ENCODE measurements around the gene STK24.

Gene STK24

DNA sequence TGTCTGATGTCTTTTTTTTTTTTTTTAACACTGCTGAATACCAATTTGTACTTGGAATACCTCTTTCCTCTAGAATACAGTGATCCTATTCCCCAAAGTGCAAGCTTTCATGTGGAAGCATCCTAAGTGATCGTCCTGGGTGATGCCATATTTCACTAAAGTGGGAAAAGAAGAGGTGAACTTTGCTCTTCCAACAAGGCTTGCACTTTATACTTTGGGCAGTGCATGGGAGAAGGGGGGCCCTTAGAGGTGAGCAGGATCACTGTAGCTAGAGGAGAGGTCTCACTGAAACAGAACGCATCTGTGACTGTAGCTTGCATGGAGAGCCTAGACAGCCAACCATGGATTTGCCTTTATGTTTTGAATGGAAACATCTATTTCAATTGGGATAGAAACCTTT is 173.8 kb downstream of the STK24 start:
- TF ChIP-seq TOX (CRISPR knock-in tag; IDR thresholded peaks at IDR 0.05; ENCODE audit: borderline replicate concordance), result no peak
- no peak for TF ChIP-seq ARNTL (CRISPR knock-in tag; IDR thresholded peaks at IDR 0.05; ENCODE audit: borderline replicate concordance, low read depth)
- TF ChIP-seq, protein P1, sequence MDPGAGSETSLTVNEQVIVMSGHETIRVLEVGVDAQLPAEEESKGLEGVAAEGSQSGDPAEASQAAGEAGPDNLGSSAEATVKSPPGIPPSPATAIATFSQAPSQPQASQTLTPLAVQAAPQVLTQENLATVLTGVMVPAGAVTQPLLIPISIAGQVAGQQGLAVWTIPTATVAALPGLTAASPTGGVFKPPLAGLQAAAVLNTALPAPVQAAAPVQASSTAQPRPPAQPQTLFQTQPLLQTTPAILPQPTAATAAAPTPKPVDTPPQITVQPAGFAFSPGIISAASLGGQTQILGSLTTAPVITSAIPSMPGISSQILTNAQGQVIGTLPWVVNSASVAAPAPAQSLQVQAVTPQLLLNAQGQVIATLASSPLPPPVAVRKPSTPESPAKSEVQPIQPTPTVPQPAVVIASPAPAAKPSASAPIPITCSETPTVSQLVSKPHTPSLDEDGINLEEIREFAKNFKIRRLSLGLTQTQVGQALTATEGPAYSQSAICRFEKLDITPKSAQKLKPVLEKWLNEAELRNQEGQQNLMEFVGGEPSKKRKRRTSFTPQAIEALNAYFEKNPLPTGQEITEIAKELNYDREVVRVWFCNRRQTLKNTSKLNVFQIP (CRISPR knock-in tag; IDR thresholded peaks at IDR 0.05; ENCODE audit: borderline replicate concordance, low read depth), result no peak
- no peak for TF ChIP-seq ZC3H10 (CRISPR knock-in tag; IDR thresholded peaks at IDR 0.05)
- no peak for TF ChIP-seq TCF4 (CRISPR knock-in tag; IDR thresholded peaks at IDR 0.05; ENCODE audit: borderline replicate concordance)
- TF ChIP-seq CSDC2 (CRISPR knock-in tag; IDR thresholded peaks at IDR 0.05), result no peak
- TF ChIP-seq ISL1 (CRISPR knock-in tag; IDR thresholded peaks at IDR 0.05), result no peak
- TF ChIP-seq, protein P2, sequence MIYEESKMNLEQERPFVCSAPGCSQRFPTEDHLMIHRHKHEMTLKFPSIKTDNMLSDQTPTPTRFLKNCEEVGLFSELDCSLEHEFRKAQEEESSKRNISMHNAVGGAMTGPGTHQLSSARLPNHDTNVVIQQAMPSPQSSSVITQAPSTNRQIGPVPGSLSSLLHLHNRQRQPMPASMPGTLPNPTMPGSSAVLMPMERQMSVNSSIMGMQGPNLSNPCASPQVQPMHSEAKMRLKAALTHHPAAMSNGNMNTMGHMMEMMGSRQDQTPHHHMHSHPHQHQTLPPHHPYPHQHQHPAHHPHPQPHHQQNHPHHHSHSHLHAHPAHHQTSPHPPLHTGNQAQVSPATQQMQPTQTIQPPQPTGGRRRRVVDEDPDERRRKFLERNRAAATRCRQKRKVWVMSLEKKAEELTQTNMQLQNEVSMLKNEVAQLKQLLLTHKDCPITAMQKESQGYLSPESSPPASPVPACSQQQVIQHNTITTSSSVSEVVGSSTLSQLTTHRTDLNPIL (CRISPR knock-in tag; IDR thresholded peaks at IDR 0.05; ENCODE audit: low read depth), result no peak
- TF ChIP-seq ESRRG (CRISPR knock-in tag; IDR thresholded peaks at IDR 0.05), result no peak
- no peak for TF ChIP-seq ZNF565 (CRISPR knock-in tag; conservative IDR thresholded peaks at IDR 0.05; ENCODE audit: low read depth)
- TF ChIP-seq GLIS3 (CRISPR knock-in tag; IDR thresholded peaks at IDR 0.05), result no peak
- TF ChIP-seq, protein P3, sequence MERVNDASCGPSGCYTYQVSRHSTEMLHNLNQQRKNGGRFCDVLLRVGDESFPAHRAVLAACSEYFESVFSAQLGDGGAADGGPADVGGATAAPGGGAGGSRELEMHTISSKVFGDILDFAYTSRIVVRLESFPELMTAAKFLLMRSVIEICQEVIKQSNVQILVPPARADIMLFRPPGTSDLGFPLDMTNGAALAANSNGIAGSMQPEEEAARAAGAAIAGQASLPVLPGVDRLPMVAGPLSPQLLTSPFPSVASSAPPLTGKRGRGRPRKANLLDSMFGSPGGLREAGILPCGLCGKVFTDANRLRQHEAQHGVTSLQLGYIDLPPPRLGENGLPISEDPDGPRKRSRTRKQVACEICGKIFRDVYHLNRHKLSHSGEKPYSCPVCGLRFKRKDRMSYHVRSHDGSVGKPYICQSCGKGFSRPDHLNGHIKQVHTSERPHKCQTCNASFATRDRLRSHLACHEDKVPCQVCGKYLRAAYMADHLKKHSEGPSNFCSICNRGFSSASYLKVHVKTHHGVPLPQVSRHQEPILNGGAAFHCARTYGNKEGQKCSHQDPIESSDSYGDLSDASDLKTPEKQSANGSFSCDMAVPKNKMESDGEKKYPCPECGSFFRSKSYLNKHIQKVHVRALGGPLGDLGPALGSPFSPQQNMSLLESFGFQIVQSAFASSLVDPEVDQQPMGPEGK (CRISPR knock-in tag; IDR thresholded peaks at IDR 0.05; ENCODE audit: borderline replicate concordance), result no peak
- no peak for TF ChIP-seq OSR1 (CRISPR knock-in tag; IDR thresholded peaks at IDR 0.05)
- TF ChIP-seq BACH2 (CRISPR knock-in tag; IDR thresholded peaks at IDR 0.05; ENCODE audit: borderline replicate concordance), result no peak
- TF ChIP-seq, protein P4, sequence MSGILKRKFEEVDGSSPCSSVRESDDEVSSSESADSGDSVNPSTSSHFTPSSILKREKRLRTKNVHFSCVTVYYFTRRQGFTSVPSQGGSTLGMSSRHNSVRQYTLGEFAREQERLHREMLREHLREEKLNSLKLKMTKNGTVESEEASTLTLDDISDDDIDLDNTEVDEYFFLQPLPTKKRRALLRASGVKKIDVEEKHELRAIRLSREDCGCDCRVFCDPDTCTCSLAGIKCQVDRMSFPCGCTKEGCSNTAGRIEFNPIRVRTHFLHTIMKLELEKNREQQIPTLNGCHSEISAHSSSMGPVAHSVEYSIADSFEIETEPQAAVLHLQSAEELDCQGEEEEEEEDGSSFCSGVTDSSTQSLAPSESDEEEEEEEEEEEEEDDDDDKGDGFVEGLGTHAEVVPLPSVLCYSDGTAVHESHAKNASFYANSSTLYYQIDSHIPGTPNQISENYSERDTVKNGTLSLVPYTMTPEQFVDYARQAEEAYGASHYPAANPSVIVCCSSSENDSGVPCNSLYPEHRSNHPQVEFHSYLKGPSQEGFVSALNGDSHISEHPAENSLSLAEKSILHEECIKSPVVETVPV (CRISPR knock-in tag; IDR thresholded peaks at IDR 0.05), result no peak
- no peak for TF ChIP-seq ZNF8 (CRISPR knock-in tag; IDR thresholded peaks at IDR 0.05)
- no peak for TF ChIP-seq SNAI2 (CRISPR knock-in tag; IDR thresholded peaks at IDR 0.05)
- no peak for TF ChIP-seq PPARA (CRISPR knock-in tag; IDR thresholded peaks at IDR 0.05; ENCODE audit: borderline replicate concordance)
- TF ChIP-seq ZFP30 (CRISPR knock-in tag; IDR thresholded peaks at IDR 0.05), result no peak
- TF ChIP-seq ZNF70 (CRISPR knock-in tag; IDR thresholded peaks at IDR 0.05), result no peak
- ATAC-seq, result no peak

DNA sequence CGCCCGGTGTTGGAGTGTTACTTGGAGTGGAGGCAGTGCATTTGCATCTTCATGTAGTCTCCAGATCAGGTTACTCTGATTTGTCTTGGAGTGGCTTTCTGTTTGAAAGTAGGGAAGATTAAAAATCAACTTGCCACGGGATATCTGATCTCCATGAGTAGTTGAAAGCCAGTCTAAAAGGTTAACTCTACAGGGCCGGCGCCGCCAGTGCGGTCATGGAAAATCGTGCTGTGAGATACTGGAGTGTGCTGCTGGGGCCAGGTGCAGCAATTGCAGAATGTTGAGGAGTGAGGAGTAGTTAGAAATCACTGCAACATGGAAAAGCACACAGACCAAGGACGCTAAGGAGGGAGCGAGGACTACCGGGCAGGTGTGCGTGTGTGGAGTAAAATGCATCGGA is 175.0 kb downstream of the STK24 start:
- no peak for ATAC-seq
- TF ChIP-seq RARB (CRISPR knock-in tag; IDR thresholded peaks at IDR 0.05) (no peak), CSDC2 (CRISPR knock-in tag; IDR thresholded peaks at IDR 0.05) (no peak), ISL1 (CRISPR knock-in tag; IDR thresholded peaks at IDR 0.05) (no peak), ARNTL (CRISPR knock-in tag; IDR thresholded peaks at IDR 0.05; ENCODE audit: borderline replicate concordance, low read depth) (no peak), ZFP3 (CRISPR knock-in tag; IDR thresholded peaks at IDR 0.05) (no peak), ZC3H10 (CRISPR knock-in tag; IDR thresholded peaks at IDR 0.05) (no peak), TOX (CRISPR knock-in tag; IDR thresholded peaks at IDR 0.05; ENCODE audit: borderline replicate concordance) (no peak)
- TF ChIP-seq, protein P5, sequence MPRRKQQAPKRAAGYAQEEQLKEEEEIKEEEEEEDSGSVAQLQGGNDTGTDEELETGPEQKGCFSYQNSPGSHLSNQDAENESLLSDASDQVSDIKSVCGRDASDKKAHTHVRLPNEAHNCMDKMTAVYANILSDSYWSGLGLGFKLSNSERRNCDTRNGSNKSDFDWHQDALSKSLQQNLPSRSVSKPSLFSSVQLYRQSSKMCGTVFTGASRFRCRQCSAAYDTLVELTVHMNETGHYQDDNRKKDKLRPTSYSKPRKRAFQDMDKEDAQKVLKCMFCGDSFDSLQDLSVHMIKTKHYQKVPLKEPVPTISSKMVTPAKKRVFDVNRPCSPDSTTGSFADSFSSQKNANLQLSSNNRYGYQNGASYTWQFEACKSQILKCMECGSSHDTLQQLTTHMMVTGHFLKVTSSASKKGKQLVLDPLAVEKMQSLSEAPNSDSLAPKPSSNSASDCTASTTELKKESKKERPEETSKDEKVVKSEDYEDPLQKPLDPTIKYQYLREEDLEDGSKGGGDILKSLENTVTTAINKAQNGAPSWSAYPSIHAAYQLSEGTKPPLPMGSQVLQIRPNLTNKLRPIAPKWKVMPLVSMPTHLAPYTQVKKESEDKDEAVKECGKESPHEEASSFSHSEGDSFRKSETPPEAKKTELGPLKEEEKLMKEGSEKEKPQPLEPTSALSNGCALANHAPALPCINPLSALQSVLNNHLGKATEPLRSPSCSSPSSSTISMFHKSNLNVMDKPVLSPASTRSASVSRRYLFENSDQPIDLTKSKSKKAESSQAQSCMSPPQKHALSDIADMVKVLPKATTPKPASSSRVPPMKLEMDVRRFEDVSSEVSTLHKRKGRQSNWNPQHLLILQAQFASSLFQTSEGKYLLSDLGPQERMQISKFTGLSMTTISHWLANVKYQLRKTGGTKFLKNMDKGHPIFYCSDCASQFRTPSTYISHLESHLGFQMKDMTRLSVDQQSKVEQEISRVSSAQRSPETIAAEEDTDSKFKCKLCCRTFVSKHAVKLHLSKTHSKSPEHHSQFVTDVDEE (CRISPR knock-in tag; IDR thresholded peaks at IDR 0.05), result no peak

DNA sequence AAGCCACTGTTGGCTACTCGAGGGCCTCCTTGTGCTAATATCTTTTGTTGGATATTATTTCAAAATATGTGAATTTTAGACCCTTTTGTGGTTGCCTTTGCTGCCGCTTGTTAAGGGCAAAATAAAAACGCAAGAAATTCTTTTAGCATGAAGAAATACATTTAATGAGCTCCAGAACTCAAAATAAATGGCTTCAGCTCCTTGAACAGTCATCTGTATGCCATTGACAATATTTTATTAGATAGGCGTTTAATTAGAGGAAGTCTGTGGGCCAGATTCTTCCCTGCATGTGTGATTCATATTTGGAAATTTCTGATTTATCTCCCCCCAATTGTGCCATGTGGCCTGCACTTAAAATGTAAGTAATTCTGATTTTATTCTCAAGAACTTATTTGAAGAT is 177.2 kb downstream of the STK24 start:
- peak; percentile 65 for ATAC-seq
- TF ChIP-seq TCF4 (CRISPR knock-in tag; IDR thresholded peaks at IDR 0.05; ENCODE audit: borderline replicate concordance), result no peak
- TF ChIP-seq ISL1 (CRISPR knock-in tag; IDR thresholded peaks at IDR 0.05), result peak; percentile 61
- TF ChIP-seq PPARA (CRISPR knock-in tag; IDR thresholded peaks at IDR 0.05; ENCODE audit: borderline replicate concordance), result no peak
- no peak for TF ChIP-seq ZC3H10 (CRISPR knock-in tag; IDR thresholded peaks at IDR 0.05)
- no peak for TF ChIP-seq TOX (CRISPR knock-in tag; IDR thresholded peaks at IDR 0.05; ENCODE audit: borderline replicate concordance)
- no peak for TF ChIP-seq RARB (CRISPR knock-in tag; IDR thresholded peaks at IDR 0.05)
- TF ChIP-seq, protein P4 (CRISPR knock-in tag; IDR thresholded peaks at IDR 0.05), result no peak
- TF ChIP-seq ZNF565 (CRISPR knock-in tag; conservative IDR thresholded peaks at IDR 0.05; ENCODE audit: low read depth), result no peak
